ENCODE measurements around the gene ATF1.
"Not testable (repeated sequence)": the region's sequence is repeated elsewhere in the genome, so short reads cannot be mapped to it uniquely, and the experiment has no call there.

ATF1 gene

DNA sequence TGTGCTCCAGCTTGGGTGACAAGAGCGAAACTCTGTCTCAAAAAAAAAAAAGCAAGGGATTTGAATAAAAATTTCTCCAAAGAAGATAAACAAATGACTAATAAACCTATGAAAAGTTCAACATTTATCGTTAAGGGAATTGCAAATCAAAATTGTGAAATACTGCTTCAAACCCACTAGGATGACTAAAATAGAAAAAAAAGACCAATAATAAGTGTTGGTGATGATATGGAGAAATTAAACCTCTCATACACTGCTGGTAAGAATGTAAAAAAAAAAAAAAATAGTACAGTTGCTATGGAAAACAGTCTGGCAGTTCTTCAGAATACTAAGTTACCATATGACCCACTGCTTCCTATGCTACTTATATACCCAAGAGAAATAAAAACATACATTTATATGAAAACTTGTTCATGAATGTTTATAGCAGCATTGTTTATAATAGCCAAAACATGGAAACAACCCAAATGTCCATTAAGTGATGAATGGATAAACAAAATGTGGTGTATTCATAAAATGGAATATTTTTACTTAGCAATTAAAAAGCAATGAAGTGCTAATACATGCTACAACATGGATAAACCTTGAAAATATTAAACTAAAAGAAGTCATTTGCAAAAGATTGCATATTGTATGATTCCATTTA, 39.5 kb downstream of the ATF1 start:
- no peak for DNase-seq (ENCODE audit: low read depth in 2 of 2)

DNA sequence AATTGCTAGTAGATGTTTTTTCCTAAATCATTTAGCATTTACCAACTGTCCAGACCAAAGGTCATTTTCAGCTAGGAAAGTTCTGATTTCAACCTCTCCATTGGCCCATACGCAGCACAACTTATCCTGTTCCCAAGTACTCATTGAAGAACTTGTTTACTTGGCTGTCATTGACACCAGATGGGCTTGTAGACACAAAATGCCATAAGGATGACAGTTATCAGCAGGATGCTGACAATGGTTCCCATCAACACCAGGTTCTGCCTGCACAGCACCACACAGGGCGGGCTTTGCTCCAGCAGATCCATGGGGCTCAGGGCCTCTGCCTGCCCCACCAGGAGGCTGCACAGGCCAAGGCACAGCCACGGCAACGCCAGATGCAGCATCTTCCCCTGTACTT, 42.3 kb downstream of the ATF1 start:
- DNase-seq (ENCODE audit: low read depth in 2 of 2) = no peak

DNA sequence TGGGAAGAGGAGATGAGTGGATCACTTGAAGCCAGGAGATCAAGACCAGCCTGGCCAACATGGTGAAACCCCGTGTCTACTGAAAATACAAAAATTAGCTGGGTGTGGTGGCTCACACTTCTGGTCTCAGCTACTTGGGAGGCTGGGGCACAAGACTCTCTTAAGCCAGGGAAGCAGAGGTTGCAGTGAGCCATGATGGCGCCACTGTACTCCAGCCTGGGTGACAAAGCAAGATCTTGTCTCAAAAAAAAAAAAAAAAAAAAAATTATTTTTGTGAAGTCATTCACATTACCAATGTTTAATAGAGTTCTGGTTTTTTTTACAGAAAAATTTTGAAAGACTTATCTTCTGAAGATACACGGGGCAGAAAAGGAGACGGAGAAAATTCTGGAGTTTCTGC, 45.2 kb downstream of the ATF1 start:
- DNase-seq (ENCODE audit: low read depth in 2 of 2) = not testable (repeated sequence)

DNA sequence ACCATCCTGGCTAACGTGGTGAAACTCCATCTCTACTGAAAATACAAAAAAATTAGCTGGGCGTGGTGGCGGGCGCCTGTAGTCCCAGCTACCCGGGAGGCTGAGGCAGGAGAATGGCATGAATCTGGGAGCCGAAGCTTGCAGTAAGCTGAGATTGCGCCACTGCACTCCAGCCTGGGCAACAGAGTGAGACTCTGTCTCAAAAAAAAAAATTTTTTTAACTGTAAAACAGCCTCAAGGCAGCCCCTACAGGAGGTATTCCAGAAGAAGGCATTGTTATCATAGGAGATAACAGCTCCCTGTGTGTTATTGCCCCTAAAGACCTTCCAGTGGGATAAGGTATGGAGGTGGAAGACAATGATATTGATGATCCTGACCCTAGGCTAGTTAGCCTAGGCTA, 51.0 kb downstream of the ATF1 start:
- DNase-seq (ENCODE audit: low read depth in 2 of 2) = not testable (repeated sequence)

DNA sequence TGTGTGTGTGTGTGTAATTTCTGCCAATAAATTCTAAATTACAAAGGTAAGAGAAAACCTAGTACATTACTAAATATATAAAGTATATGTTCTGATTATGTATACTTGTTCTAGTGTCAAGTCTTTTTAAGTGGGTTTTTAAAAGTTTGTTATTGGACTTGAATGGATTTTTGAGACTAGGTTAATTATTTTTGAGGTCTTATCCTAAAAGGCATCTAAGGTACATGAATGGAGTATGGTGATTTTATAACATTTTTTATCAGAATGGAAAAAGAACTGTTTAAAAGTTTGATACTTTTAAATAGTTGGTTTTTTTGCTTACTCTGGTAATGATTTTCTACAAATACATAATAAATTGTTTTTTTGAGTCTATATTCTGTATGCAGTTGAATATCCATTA, 56.3 kb downstream of the ATF1 start:
- no peak for DNase-seq (ENCODE audit: low read depth in 2 of 2)

DNA sequence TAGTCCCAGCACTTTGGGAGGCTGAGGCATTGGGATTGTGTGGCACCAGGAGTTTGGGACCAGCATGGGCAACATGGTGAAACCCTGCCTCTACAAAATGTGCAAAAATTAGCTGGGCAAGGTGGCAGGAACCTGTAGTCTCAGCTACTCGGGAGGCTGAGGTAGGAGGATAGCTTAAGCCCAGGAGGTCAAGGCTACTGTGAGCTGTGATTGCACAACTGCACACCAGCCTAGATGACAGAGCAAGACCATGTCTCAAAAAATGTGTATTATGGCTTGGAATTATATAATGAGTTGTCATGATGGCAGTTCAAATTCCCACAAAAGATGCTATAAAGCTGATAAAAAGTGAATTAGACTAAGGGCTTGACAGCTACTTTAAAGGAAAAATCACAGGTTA, 58.2 kb downstream of the ATF1 start:
- no peak for DNase-seq (ENCODE audit: low read depth in 2 of 2)

DNA sequence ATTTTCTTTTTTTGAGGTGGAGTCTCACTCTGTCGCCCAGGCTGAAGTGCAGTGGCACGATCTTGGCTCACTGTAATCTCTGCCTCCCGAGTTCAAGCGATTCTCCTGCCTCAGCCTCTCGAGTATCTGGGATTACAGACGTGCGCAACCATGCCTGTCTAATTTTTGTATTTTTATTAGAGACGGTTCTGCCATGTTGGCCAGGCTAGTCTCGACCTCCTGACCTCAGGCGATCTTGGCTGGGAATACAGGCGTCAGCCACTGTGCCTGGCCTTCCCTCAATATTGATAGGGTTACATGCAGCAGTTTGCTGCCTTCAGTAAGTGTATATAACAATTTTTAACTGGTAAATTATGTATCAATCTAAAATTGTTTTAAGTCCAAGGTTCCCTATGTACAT, 59.8 kb downstream of the ATF1 start:
- DNase-seq (ENCODE audit: low read depth in 2 of 2) = not testable (repeated sequence)

DNA sequence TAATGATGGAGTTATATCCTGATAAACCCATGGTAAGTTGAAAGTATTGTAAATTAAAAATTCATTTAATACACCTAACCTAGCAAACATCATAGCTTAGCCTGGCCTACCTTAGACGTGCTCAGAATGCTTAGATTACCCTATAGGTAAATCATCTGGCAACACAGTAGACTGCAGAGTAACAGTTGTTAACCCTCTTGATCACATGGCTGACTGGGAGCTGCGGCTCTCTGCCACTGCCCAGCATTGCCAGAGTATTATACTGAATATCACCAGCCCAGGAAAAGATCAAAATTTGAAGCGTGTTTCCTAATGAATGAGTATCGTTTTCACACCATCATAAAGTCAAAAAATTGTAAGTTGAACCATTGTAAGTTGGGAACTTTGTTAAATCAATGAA, 61.0 kb downstream of the ATF1 start:
- no peak for DNase-seq (ENCODE audit: low read depth in 2 of 2)

DNA sequence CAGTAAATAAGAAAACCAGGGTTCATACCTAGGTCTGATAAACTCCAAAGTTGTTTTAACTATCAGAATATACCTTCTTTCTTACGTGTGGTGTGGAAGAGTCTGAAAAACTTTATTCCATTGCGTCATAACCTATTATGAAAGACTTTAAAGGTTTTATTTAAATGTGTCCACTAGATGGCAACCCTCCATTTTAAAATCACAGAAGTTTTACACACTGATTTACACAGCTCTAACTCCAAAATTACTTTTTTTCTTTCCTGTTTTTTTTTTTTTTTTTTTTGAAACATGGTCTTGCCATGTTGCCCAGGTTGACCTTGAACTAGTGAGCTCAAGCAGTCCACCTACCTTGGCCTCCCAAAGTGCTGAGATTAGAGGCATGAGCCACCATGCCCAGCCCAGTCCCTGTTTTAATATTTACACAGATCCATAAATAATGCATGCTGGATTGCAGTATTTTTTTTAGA, 61.5 kb downstream of the ATF1 start:
- DNase-seq (ENCODE audit: low read depth in 2 of 2) = no peak

DNA sequence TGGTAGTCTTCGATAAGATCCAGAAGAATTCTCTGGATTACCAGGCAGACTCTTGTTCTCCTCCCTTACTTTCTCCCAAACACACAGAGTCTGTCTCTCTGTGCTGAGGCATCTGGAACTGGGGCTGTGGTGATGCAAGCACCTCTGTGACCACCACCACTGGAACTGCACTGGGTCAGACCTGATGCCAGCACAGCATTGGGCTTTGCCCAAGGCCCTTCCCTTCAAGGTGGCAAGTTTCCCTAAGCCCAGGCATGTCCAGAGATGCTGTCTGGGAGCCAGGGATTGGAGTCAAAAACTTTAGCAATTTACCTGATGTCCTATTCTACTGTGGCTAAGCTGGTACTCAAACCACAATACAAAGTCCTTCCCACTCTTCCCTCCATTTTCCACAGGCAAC, 64.2 kb downstream of the ATF1 start:
- no peak for DNase-seq (ENCODE audit: low read depth in 2 of 2)

DNA sequence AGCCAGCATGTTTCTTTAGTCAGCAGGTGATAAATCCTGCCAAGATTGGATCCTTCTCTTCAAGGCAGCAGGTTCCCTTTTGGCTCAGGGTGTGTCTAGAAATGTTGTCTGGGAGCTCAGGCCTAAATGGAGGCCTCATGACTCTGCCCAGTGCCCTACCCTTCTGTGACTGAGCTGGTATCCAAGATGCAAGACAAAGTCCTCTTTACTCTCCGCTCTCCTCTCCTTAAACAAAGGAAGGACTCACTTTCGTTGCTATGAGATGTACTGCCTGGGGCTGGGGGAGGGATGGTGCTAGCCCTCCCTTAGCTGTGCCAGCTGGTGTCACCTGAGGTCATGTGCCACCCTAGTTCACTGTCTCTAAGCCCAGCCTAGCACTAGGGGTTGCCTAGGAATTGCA, 65.0 kb downstream of the ATF1 start:
- no peak for DNase-seq (ENCODE audit: low read depth in 2 of 2)

DNA sequence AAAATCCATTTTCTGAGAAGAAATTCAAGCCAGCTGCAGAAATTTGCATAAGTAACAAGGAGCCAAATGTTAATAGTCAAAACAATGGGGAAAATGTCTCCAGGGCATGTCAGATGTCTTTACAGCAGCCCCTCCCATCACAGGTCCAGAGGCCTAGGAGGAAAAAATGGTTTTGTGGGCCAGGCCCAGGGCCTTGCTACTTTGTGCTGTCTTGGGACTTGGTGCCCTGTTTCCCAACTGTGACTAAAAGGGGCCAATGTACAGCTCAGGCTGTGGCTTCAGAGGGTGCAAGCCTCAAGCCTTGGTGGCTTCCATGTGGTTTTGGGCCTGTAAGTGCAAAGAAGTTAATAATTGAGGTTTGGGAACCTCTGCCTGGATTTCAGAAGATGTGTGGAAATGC, 69.9 kb downstream of the ATF1 start:
- not testable (repeated sequence) for DNase-seq (ENCODE audit: low read depth in 2 of 2)

DNA sequence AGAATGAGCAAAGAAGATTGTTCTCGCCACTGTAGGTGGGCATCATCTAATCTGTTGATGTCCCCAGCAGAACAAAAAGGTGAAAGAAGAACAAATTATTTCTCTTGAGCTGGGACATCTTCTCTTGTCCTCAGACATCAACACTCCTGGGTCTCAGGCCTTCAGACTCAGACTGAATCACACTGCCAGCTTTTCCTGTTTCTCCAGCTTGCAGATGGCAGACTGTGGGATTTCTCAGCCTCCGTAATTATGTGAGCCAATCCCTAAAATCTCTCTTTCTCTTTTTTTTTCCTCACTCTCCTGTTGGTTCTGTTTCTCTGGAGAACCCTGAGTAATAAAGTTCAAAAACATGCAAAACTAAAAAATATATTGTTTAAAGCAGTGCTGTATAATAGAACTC, 75.1 kb downstream of the ATF1 start:
- no peak for DNase-seq (ENCODE audit: low read depth in 2 of 2)

DNA sequence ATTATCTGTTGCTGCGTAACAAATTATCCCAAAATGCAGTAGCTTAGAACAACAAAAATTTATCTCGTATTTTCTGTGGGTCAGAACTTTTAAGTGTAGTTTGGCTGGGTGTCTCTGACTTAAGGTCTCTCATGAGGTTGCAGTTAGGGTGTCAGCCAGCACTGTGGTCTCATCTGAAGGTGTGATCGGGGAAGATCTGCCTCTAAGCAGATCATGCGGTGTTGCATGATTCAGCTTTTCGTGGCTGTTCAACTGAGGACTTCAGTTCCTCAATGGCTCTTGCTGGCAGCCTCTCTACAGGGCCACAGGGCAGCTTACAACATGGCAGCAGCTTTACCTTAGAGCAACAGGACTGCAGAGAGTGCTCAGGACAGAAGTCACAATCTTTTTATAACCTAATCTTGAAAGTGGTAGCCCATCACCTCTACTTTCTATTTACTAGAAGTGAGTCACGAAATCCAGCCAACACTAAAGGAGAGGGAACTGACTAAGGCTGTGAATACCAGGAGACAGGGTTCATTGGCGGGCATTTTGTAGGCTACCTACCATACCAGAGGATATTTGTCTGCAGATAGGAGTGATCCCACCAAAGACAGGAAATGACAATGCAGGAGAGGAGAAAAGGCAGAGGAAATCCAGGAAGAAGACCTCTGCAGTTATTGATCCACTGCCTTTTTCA, 77.0 kb downstream of the ATF1 start:
- no peak for DNase-seq (ENCODE audit: low read depth in 2 of 2)

DNA sequence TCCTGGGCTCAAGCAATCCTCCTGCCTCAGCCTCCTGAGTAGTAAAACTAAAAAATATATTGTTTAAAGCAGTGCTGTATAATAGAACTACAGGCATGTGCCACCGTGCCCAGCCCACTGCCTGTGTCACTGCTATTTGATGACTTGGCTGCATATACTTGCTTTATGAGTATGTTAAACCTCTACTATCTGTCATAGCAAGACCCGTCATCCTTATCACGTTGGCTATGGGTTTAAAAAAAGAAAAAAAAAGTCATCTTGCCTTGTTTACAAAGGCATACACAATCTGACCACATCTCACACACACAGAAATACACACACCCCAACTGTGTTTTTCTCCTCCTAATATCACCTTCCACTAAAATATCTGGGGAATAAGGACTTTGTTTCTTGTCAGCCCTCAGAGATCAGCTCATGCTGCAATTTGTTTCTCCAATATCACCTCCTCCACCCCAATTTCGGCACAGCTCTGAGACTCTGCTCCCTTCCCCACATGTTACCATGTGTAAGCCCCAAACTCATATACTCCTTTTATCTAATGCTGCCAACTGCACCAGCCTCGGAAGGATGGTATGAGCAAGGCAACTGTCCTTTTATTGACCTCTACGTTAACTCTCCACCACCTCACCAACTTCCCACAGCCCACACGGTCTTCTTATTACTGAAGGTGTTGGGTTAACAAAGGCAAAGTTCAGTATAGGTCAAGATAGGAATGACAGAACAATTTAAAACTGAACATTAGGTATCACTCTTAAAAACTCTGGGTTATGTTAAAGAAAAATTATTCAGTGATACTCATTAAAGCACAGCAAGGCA, 78.0 kb downstream of the ATF1 start:
- peak in 1 of 2 donors; percentile 6 for DNase-seq (ENCODE audit: low read depth in 2 of 2)

DNA sequence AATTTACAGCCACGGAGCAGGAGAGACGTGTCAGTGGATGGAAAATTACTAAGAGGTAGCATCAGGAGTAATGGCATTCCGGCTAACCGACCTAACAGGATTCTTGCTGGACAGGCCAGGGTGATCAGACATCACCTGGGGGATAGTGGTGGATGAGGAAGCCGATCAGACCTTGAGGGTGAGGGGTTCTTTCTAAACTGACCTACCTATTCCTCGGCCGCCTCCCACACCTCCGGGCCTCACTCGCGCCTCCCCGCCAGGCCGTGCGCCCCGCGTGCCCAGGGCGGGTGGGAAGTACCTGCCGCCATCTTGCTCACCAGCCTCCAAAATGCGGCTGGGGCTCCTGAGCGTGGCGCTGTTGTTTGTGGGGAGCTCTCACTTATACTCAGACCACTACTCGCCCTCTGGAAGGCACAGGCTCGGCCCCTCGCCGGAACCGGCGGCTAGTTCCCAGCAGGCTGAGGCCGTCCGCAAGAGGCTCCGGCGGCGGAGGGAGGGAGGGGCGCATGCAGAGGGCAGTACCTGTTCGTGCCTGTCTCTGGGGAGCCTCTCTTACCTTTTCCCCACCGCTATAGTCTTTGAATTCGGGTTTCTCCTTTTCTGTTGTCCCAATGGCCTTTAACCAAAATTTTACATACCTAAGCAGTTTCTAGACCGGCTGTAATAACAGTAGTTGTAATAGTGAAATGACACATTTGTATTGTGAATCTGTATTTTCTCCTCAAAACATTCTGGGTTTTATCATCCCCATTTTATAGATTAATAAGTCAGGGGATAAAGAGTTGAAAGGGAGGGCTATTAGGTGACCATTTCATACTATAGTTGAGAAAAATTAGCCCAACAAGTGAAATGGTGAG, 79.0 kb downstream of the ATF1 start, which contains the start of gene TMPRSS12:
Gene TMPRSS12 (plus strand): TSS at position 290 of the 857 bp plus-strand sequence. CDS start 39 bp downstream, at position 329.
- no peak for DNase-seq (ENCODE audit: low read depth in 2 of 2)

DNA sequence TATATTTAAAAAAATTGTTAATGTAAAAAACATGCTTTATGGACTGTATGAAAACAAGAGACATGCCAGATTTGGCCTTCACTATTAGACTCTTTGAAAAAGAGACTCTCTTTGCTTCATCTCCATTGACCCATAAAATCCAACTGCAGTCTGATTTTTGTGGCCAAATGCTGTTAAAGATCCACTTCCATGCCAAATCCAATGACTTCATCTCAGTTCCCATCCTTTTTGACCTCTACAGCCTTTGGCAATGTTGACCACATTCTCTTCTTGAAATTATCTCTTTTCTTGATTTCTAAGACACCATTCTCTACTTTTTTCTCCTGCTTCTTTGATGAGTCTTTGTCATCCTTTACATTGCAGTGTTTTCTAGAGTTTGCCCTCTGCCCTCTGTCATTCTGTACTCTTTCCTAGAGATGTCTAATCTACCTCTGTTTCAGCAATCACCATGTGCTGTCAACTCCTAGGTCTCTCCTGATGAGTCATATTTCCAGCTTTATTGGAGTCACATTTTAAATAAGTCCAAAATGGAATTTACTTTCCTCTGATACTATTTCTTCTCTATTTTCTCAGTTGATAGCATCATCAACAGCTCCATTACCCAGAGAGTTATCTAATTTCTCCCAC, 81.2 kb downstream of the ATF1 start:
- DNase-seq (ENCODE audit: low read depth in 2 of 2) = no peak

DNA sequence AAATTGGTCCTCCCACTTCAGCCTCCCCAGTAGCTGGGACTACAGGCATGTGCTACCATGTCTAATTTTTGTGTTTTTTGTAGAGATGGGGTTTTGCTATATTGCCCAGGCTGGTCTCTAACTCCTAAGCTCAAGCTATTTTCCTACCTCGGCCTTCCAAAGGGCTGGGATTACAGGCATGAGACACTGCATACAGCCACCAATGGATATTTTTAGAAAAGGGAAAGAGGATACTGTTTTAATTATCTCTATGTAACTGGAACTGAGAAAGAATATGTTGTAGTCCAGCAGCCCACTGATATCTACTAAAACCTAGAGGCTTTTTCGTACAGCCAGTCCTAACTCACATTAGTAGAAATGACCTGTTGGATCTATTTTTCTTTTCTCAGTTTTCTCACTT, 85.1 kb downstream of the ATF1 start:
- no peak for DNase-seq (ENCODE audit: low read depth in 2 of 2)

DNA sequence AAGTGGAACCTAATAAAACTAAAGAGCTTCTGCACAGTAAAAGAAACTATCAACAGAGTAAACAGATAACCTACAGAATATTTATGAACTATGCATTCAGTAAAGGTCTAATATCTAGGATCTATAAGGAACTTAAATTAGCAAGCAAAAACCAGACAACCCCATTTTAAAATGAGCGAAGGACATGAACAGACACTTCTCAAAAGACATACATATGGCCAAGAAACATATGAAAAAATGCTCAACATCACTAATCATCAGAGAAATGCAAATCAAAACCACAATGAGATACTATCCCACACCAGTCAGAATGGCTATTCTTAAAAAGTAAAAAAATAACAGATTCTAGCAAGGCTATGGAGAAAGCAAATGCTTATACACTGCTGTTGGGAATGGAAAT, 91.3 kb downstream of the ATF1 start:
- DNase-seq (ENCODE audit: low read depth in 2 of 2) = not testable (repeated sequence)

DNA sequence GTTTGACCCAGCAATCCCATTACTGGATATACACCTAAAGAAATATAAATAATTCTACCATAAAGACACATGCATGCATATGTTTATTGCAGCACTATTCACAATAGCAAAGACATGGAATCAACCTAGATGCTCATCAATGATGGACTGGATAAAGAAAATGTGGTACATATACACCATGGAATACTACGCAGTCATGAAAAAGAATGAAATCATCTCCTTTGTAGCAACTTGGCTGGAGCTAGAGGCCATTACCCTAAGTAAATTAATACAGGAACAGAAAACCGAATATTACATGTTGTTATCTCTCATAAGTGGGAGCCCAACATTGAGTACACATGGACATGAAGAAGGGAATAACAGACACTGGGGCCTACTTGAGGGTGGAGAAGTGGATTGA, 91.8 kb downstream of the ATF1 start:
- DNase-seq (ENCODE audit: low read depth in 2 of 2) = not testable (repeated sequence)

DNA sequence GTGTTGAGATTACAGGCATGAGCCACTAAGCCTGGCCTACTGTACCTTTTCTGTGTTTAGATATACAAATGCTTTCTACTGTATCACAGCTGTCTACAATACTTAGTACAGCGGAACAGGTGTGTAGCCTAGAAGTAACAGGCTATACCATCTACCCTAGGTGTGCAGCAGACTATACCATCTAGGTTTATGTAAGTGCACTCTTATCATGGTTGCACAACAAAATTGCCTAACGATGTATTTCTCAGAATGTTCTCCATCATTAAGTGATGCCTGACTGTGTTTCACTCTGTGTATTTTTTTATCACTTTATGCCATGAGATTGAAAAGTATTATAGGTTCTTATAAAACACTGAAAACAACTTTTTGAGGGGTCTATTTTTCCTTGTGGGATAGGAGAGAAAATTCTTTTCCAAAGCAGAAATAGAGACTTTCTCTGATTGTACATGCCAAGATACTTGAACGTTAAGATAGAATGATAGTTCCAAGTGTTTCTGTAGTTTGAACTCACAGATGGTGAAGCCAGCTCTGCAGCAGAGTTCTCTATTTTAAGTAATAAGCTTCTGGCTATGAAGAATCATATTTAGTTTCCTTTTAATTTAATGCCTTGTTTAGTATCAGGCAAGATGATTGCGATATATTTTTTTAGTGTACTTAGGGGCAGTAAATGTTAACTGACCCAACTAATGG, 95.9 kb downstream of the ATF1 start:
- no peak for DNase-seq (ENCODE audit: low read depth in 2 of 2)
